Pulmonary artery endothelial cell (primary cell): ENCODE measurements around the gene GMPR. TPM values are rescaled to one million over a fixed set of nuclear protein-coding genes. Genes with fewer than 3 reads are reported as not detected.

Experiments used
- DNase-seq: peaks from one replicate; pipeline ENCODE4 v3.0.0-alpha.2; 2011; ENCODE audit warnings: low read depth, low spot score
- total RNA-seq: library from RNA; depleted of rRNA; stranded (reverse); fragments of >200 nt; gene quantifications from 2 replicates; pipeline ENCODE4 v1.2.3, GENCODE V29; 2014

The GMPR gene
- total RNA-seq, 1 donor from 2014 or later: 32.3 TPM

- no peak for DNase-seq
Observed at GRCh38 chr6:16270178-16270794, 31.9 kb downstream of the GMPR start.

GRCh38 chr6:16271428-16271827 is 33.0 kb downstream of the GMPR start:
- no peak for DNase-seq

- no peak for DNase-seq
Observed at GRCh38 chr6:16272201-16272600, 33.8 kb downstream of the GMPR start.

GRCh38 chr6:16273256-16273655 is 34.9 kb downstream of the GMPR start:
- no peak for DNase-seq

- no peak for DNase-seq
Observed at GRCh38 chr6:16274483-16274882, 36.1 kb downstream of the GMPR start.

GRCh38 chr6:16274885-16275589 is 36.6 kb downstream of the GMPR start:
- no peak for DNase-seq

GRCh38 chr6:16277101-16277981 is 39.0 kb downstream of the GMPR start:
- DNase-seq: peak; percentile 87

- DNase-seq: no peak
Observed at GRCh38 chr6:16278048-16278724, 39.8 kb downstream of the GMPR start.

- no peak for DNase-seq
Observed at GRCh38 chr6:16278750-16279149, 40.4 kb downstream of the GMPR start.

- DNase-seq: no peak
Observed at GRCh38 chr6:16279243-16279642, 40.9 kb downstream of the GMPR start.

- no peak for DNase-seq
Observed at GRCh38 chr6:16282370-16282769, 44.0 kb downstream of the GMPR start.

GRCh38 chr6:16284472-16284871 is 46.1 kb downstream of the GMPR start:
- DNase-seq: no peak

- no peak for DNase-seq
Observed at GRCh38 chr6:16285467-16286150, 47.2 kb downstream of the GMPR start.

- DNase-seq: no peak
Observed at GRCh38 chr6:16286151-16286522, 47.8 kb downstream of the GMPR start.

- DNase-seq: no peak
Observed at GRCh38 chr6:16288163-16288562, 49.8 kb downstream of the GMPR start.

- DNase-seq: no peak
Observed at GRCh38 chr6:16291739-16292138, 53.4 kb downstream of the GMPR start.

- no peak for DNase-seq
Observed at GRCh38 chr6:16292432-16292831, 54.0 kb downstream of the GMPR start.

GRCh38 chr6:16292942-16293341 is 54.6 kb downstream of the GMPR start:
- DNase-seq: no peak

- DNase-seq: no peak
Observed at GRCh38 chr6:16294371-16294770, 56.0 kb downstream of the GMPR start.

- no peak for DNase-seq
Observed at GRCh38 chr6:16295060-16295459, 56.7 kb downstream of the GMPR start.

GRCh38 chr6:16295471-16295870 is 57.1 kb downstream of the GMPR start:
- no peak for DNase-seq
